Left ventricle myocardium inferior (tissue), 1 donor: Measurements from ENCODE around the gene EID3. TPM values are rescaled to one million over a fixed set of nuclear protein-coding genes. Genes with fewer than 3 reads are reported as not detected.
A peak's percentile ranks its signal among the peaks of the same experiment; 100 is the strongest.
"Not testable (repeated sequence)": the region's sequence is repeated elsewhere in the genome, so short reads cannot be mapped to it uniquely, and the experiment has no call there.

Experiments
- DNase-seq: peaks from one replicate; pipeline ENCODE4 v3.0.0-alpha.2; 2020
- H3K27ac ChIP-seq: fragments of 200-600 bp; replicated peaks from 2 replicates; pipeline ENCODE4 v1.8.0; 2021
- H3K27me3 ChIP-seq: fragments of 200-600 bp; 2 replicates; pipeline ENCODE4 v1.8.0; 2021; ENCODE audit warnings: low read depth
- H3K36me3 ChIP-seq: fragments of 200-600 bp; 2 replicates; pipeline ENCODE4 v1.8.0; 2021
- H3K4me1 ChIP-seq: fragments of 200-600 bp; 2 replicates; pipeline ENCODE4 v1.8.0; 2021
- H3K4me3 ChIP-seq: fragments of 200-600 bp; 2 replicates; pipeline ENCODE4 v1.8.0; 2021; ENCODE audit warnings: mild to moderate bottlenecking, moderate library complexity
- H3K9me3 ChIP-seq: fragments of 200-600 bp; replicated peaks from 2 replicates; pipeline ENCODE4 v1.8.0; 2021
- intact Hi-C: fragments of 100-400 bp; cut with micrococcal nuclease; formaldehyde crosslinking; loops from one replicate; pipeline ENCODE4 v1.11.0; 2022
- total RNA-seq: library from RNA; stranded (reverse); fragmentation: NEBNext Ultra II Directional; extraction: Animal tissue kit (Norgen Biotek cat#: 25700); gene quantifications from one replicate; pipeline ENCODE4 v1.2.1, GENCODE V29; 2021
- TF ChIP-seq, protein P1 (sequence below): fragments of 200-600 bp; IDR thresholded peaks from 2 replicates; pipeline ENCODE4 v1.8.0; 2021; ENCODE audit warnings: antibody characterized with exemption, mild to moderate bottlenecking, borderline replicate concordance
- donor health status: DM: no; HTN: yes; CAD: no; lungs with severe emphysema.

Gene EID3
- total RNA-seq, 1 donor from 2014 or later = 0.60 TPM

DNA sequence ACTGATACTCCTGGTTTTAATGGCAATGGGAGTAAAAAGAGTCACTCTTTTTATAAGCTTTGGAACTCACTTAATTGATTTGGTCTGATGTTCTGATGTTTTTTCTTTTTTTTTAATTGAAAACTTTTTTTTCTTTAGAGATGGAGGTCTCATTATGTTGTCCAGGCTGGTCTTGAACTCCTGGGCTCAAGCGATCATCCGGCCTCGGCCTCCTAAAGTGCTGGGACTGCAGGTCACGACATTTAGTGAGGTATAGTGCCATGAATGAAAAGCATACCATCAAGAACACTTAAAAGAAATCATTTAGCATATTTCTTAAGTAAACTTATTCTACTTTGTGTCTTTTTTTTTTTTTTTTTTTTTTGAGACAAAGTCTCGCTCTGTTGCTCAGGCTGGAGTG, 12.7 kb upstream of the EID3 start:
- no peak overlapping the region for H3K27ac ChIP-seq

DNA sequence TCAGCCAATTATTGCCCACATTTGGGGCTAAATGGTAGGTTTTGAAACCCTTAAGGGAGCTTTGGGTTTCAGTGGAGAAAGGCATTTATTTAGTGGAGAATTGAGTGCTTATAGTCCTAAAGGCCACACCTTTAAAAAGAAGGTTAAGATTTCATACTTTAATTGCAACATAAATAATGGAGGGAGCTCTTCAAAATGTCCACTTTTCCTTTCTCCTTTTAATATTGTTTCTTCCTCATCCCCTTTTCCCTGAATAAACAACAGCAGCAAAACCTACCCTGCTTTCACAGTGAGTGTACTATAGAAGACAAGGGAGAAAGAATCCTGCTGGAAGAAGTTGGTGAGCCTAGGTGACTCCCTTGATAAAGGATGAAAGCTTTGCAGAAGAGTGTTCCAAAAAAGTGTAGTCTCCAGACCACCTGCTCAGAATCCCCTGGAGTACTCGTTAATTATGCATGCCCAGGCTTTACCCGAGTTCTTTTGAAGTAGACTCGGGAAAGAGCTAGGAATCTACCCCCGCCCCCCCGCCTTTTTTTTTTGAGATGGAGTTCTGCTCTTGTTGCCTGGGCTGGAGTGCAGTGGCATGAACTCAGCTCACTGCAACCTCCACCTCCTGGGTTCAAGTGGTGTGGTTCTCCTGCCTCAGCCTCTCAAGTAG, 11.5 kb upstream of the EID3 start:
- H3K36me3 ChIP-seq = peaks cover 36% of the 10 kb centered on the region
- H3K4me1 ChIP-seq = peaks cover 80% of the 10 kb centered on the region
- no peaks in the 10 kb centered on the region for H3K9me3 ChIP-seq
- H3K27ac ChIP-seq = no peak overlapping the region
- intact Hi-C loops = no loop called here
- DNase-seq = no peak
- TF ChIP-seq, protein P1, sequence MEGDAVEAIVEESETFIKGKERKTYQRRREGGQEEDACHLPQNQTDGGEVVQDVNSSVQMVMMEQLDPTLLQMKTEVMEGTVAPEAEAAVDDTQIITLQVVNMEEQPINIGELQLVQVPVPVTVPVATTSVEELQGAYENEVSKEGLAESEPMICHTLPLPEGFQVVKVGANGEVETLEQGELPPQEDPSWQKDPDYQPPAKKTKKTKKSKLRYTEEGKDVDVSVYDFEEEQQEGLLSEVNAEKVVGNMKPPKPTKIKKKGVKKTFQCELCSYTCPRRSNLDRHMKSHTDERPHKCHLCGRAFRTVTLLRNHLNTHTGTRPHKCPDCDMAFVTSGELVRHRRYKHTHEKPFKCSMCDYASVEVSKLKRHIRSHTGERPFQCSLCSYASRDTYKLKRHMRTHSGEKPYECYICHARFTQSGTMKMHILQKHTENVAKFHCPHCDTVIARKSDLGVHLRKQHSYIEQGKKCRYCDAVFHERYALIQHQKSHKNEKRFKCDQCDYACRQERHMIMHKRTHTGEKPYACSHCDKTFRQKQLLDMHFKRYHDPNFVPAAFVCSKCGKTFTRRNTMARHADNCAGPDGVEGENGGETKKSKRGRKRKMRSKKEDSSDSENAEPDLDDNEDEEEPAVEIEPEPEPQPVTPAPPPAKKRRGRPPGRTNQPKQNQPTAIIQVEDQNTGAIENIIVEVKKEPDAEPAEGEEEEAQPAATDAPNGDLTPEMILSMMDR = no peak
- no peak overlapping the region for H3K4me3 ChIP-seq
- H3K27me3 ChIP-seq = no peaks in the 10 kb centered on the region

More for the DNA sequence above, 12.7 kb upstream of the EID3 start:
- peaks cover 77% of the 10 kb centered on the region for H3K4me1 ChIP-seq
- TF ChIP-seq, protein P1 = no peak
- H3K4me3 ChIP-seq = no peak overlapping the region
- H3K9me3 ChIP-seq = no peaks in the 10 kb centered on the region
- intact Hi-C loops = no loop called here
- peaks cover 36% of the 10 kb centered on the region for H3K36me3 ChIP-seq
- H3K27me3 ChIP-seq = no peaks in the 10 kb centered on the region
- no peak for DNase-seq

DNA sequence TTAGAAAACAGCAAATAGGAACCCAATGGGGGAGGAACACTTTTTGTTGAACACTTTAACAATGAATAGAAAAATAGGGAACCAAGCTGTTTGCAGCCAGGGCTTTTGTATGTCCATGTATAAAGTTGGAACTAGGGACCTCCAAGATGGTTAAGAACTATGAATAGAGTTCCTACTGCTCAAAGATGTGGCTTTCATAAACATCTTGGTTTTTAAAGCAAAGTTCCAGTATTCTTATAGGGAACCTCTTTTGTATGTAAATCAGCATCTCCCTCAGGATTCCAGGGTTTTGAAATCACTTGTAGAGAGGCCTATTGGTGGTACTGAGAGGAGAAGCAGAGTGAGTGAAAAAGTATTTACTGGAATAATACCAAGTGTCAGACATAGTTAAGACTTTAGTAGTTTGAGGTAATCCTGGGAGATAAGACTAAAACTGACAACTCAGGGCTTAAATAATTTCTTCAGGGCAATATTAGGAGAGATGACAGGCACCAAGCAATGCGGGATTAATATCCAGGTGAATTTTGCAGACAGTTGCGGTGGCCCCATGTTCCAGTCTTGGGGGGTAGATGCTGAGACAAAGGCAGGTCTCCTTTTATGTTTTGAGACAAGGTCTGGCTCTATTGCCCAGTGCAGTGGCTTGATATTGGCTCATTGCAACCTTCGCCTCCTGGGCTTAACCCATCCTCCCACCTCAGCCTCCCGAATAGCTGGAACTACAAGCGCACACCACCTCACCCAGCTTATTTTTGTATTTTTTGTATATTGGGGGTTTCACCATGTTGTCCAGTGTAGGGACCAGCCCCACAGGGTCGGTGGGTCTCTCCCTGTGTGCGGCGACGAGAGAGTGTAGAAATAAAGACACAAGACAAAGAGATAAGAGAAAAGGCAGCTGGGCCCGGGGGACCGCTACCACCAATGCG, 10.4 kb upstream of the EID3 start:
- intact Hi-C loops = no loop called here
- H3K36me3 ChIP-seq = peaks cover 36% of the 10 kb centered on the region
- no peaks in the 10 kb centered on the region for H3K9me3 ChIP-seq
- H3K4me1 ChIP-seq = peaks cover 82% of the 10 kb centered on the region
- no peak for DNase-seq
- TF ChIP-seq, protein P1 = no peak
- no peak overlapping the region for H3K4me3 ChIP-seq
- no peaks in the 10 kb centered on the region for H3K27me3 ChIP-seq
- no peak overlapping the region for H3K27ac ChIP-seq

DNA sequence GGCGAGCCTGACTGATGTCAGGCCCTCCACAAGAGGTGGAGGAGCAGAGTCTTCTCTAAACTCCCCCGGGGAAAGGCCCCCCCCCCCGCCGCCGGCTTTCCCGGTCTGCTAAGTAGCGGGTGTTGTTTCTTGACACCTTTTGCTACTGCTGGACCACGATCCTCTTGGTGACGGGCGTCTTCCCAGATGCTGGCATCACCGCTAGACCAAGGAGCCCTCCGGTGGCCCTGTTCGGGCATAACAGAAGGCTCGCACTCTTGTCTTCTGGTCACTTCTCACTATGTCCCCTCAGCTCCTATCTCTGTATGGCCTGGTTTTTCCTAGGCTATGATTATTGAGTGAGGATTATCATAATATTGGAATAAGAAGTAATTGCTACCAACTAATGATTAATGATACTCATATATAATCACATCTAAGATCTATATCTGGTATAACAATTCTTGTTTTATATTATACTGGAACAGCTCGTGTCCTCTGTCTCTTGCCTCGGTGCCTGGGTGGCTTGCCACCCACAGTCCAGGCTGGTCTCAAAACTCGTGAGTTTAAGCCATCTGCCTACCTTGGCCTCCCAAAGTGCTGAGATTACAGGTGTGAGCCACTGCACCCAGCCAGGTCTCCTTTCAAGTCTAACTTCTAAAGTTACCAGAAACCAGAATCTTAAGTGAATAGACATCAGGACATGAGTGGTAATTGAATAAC, 9.2 kb upstream of the EID3 start:
- peak; percentile 39 for DNase-seq
- Histone ChIP-seq H3K36me3 (peaks cover 39% of the 10 kb centered on the region), H3K4me1 (peaks cover 79% of the 10 kb centered on the region)

More for the DNA sequence above, 9.2 kb upstream of the EID3 start:
- H3K9me3 ChIP-seq, H3K27me3 ChIP-seq, H3K27ac ChIP-seq, H3K4me3 ChIP-seq, intact Hi-C loops: not testable (repeated sequence)
- TF ChIP-seq, protein P1 = peak; percentile 26
